Keratinocyte (primary cell): ENCODE measurements around the gene CROT. TPM values are rescaled to one million over a fixed set of nuclear protein-coding genes. Genes with fewer than 3 reads are reported as not detected.

Experiments used
- DNase-seq: peaks from one replicate; pipeline ENCODE4 v3.0.0-alpha.2; 2011; ENCODE audit warnings: low read depth, missing footprints, low spot score
- FAIRE-seq: peaks from 2 replicates; lab custom pipeline; 2011; peaks lifted over from hg19 to GRCh38; lab: Jason Lieb, UNC
- H2AFZ ChIP-seq: 2 replicates; pipeline ENCODE4 v1.6.0; 2012; ENCODE audit warnings: low read length, control low read depth, inconsistent platforms; ENCODE audit not compliant: control insufficient read depth
- H3K27ac ChIP-seq: 2 replicates; pipeline ENCODE4 v1.5.1; 2011; ENCODE audit warnings: low read length; ENCODE audit not compliant: control insufficient read depth, insufficient read depth
- H3K27me3 ChIP-seq: 3 replicates; pipeline ENCODE4 v1.6.0; 2011; ENCODE audit warnings: low read length; ENCODE audit not compliant: control insufficient read depth, insufficient read depth; ENCODE audit errors: extremely low read depth
- H3K36me3 ChIP-seq, 2 experiments: 2 replicates in 1 of 2; 3 replicates in 1 of 2; pipeline ENCODE4 v1.5.1; 2011; ENCODE audit warnings: low read length in 2 of 2, mild to moderate bottlenecking in 1 of 2; ENCODE audit not compliant: control insufficient read depth in 2 of 2, insufficient read depth in 2 of 2; ENCODE audit errors: extremely low read depth in 1 of 2
- H3K4me1 ChIP-seq: 3 replicates; pipeline ENCODE4 v1.5.1; 2011; ENCODE audit warnings: low read length; ENCODE audit not compliant: control insufficient read depth, insufficient read depth; ENCODE audit errors: extremely low read depth
- H3K4me2 ChIP-seq: 3 replicates; pipeline ENCODE4 v1.6.0; 2011; ENCODE audit warnings: low read depth, low read length; ENCODE audit not compliant: control insufficient read depth, insufficient read depth; ENCODE audit errors: extremely low read depth
- H3K4me3 ChIP-seq, 3 experiments: fragments of 200-600 bp in 1 of 3; sonication (generic) in 1 of 3; 2 replicates in 2 of 3; 3 replicates in 1 of 3; pipeline ENCODE4 v1.5.1; 2011 to 2016; ENCODE audit warnings: low read length in 3 of 3, mild to moderate bottlenecking in 3 of 3, control low read depth in 2 of 3, inconsistent platforms in 1 of 3, low read depth in 1 of 3, mixed read lengths in 1 of 3, mixed run types in 1 of 3, moderate library complexity in 1 of 3; ENCODE audit not compliant: control insufficient read depth in 2 of 3, insufficient read depth in 2 of 3; ENCODE audit errors: extremely low read depth in 1 of 3
- H3K79me2 ChIP-seq: 2 replicates; pipeline ENCODE4 v1.6.0; 2012; ENCODE audit warnings: low read length; ENCODE audit not compliant: control insufficient read depth, insufficient read depth
- H3K9ac ChIP-seq: 3 replicates; pipeline ENCODE4 v1.6.0; 2011; ENCODE audit warnings: low read length; ENCODE audit not compliant: control insufficient read depth, insufficient read depth; ENCODE audit errors: extremely low read depth
- H3K9me1 ChIP-seq: 3 replicates; pipeline ENCODE4 v1.6.0; 2011; ENCODE audit warnings: low read length; ENCODE audit not compliant: control insufficient read depth, insufficient read depth; ENCODE audit errors: extremely low read depth
- H3K9me3 ChIP-seq: 2 replicates; pipeline ENCODE4 v1.5.1; 2012; ENCODE audit warnings: low read depth, low read length; ENCODE audit not compliant: control insufficient read depth
- H4K20me1 ChIP-seq: 3 replicates; pipeline ENCODE4 v1.6.0; 2011; ENCODE audit warnings: low read length; ENCODE audit not compliant: control insufficient read depth, insufficient read depth; ENCODE audit errors: extremely low read depth
- EZH2 ChIP-seq: IDR thresholded peaks from one replicate; pipeline ENCODE4 v1.6.1; 2012; ENCODE audit warnings: inconsistent platforms, mild to moderate bottlenecking, low read length, moderate library complexity
- dilution Hi-C: fragments of 300-500 bp; cut with MboI; formaldehyde crosslinking; loops from one replicate; pipeline ENCODE4 v1.7.0; 2020; ENCODE audit warnings: low sequenced_read_pairs; ENCODE audit not compliant: extremely low pct_ligation_motif_present
- polyA plus RNA-seq, 5 experiments: library from polyadenylated mRNA; depleted of rRNA in 3 of 5; stranded (reverse) in 3 of 5; stranded (forward) in 1 of 5; unstranded in 1 of 5; fragments of >200 nt; gene quantifications; 1 replicate in 1 of 5; 2 replicates in 3 of 5; 3 replicates in 1 of 5; pipeline versions ENCODE4 v1.2.1 to v1.2.3, GENCODE V29; 2011 to 2012; ENCODE audit warnings: missing spikeins in 2 of 5, low read depth in 1 of 5, low replicate concordance in 1 of 5
- TF ChIP-seq, protein P1 (sequence below), 3 experiments: IDR thresholded peaks in 1 of 3; conservative IDR thresholded peaks in 1 of 3; optimal IDR thresholded peaks in 1 of 3; 2 replicates in 2 of 3; 3 replicates in 1 of 3; pipeline versions ENCODE3 to v1.5.1; 2011; ENCODE audit warnings: low read length in 3 of 3, mild to moderate bottlenecking in 3 of 3, moderate library complexity in 2 of 3, control low read depth in 1 of 3, inconsistent platforms in 1 of 3; ENCODE audit not compliant: insufficient read depth in 2 of 3; ENCODE audit errors: extremely low read depth in 1 of 3

CROT gene
- polyA plus RNA-seq, 1 donor (not counting 4 experiments of a cell fraction or from before 2014, with no cell fraction given) = 22.3 TPM

- Histone ChIP-seq H3K4me3 (no peak overlapping the region), H3K9me3 (no peaks in the 10 kb centered on the region), H3K79me2 (no peaks in the 10 kb centered on the region), H3K27ac (no peak overlapping the region), H2AFZ (no peak overlapping the region), H3K36me3 (no peaks in the 10 kb centered on the region), H3K27me3 (no peaks in the 10 kb centered on the region), H3K4me1 (peaks cover 7% of the 10 kb centered on the region), H4K20me1 (no peaks in the 10 kb centered on the region), H3K9ac (no peak overlapping the region), H3K4me2 (no peak overlapping the region), H3K9me1 (no peaks in the 10 kb centered on the region)
- TF ChIP-seq, protein P1, sequence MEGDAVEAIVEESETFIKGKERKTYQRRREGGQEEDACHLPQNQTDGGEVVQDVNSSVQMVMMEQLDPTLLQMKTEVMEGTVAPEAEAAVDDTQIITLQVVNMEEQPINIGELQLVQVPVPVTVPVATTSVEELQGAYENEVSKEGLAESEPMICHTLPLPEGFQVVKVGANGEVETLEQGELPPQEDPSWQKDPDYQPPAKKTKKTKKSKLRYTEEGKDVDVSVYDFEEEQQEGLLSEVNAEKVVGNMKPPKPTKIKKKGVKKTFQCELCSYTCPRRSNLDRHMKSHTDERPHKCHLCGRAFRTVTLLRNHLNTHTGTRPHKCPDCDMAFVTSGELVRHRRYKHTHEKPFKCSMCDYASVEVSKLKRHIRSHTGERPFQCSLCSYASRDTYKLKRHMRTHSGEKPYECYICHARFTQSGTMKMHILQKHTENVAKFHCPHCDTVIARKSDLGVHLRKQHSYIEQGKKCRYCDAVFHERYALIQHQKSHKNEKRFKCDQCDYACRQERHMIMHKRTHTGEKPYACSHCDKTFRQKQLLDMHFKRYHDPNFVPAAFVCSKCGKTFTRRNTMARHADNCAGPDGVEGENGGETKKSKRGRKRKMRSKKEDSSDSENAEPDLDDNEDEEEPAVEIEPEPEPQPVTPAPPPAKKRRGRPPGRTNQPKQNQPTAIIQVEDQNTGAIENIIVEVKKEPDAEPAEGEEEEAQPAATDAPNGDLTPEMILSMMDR (optimal IDR thresholded peaks at IDR 0.05 in 1 of 3, IDR thresholded peaks at IDR 0.05 in 1 of 3, conservative IDR thresholded peaks at IDR 0.05 in 1 of 3; ENCODE audit: extremely low read depth in 1 of 3, insufficient read depth in 2 of 3, low read length in 3 of 3) = no peak
- DNase-seq = no peak
- no peak for FAIRE-seq
- dilution Hi-C loops = no loop called here
These were observed 8.1 kb upstream of the CROT start for GRCh38 chr7:87337331-87337730.

- H4K20me1 ChIP-seq = no peaks in the 10 kb centered on the region
- no peak overlapping the region for H3K4me3 ChIP-seq
- H3K9me3 ChIP-seq = no peaks in the 10 kb centered on the region
- no peak for DNase-seq
- H3K79me2 ChIP-seq = peaks cover 5% of the 10 kb centered on the region
- dilution Hi-C loops = no loop called here
- no peaks in the 10 kb centered on the region for H3K9me1 ChIP-seq
- H3K4me2 ChIP-seq = no peak overlapping the region
- H3K36me3 ChIP-seq = no peaks in the 10 kb centered on the region
- no peak for FAIRE-seq
- no peak overlapping the region for H2AFZ ChIP-seq
- H3K27ac ChIP-seq = no peak overlapping the region
- no peak overlapping the region for H3K9ac ChIP-seq
- peaks cover 19% of the 10 kb centered on the region for H3K4me1 ChIP-seq
- no peak for TF ChIP-seq EZH2
- TF ChIP-seq, protein P1 (optimal IDR thresholded peaks at IDR 0.05 in 1 of 3, IDR thresholded peaks at IDR 0.05 in 1 of 3, conservative IDR thresholded peaks at IDR 0.05 in 1 of 3; ENCODE audit: extremely low read depth in 1 of 3, insufficient read depth in 2 of 3, low read length in 3 of 3) = no peak
- H3K27me3 ChIP-seq = no peaks in the 10 kb centered on the region
These were observed 6.0 kb upstream of the CROT start for GRCh38 chr7:87339373-87339897.
